ENCODE measurements around the gene ZNF423.

Gene ZNF423

DNA sequence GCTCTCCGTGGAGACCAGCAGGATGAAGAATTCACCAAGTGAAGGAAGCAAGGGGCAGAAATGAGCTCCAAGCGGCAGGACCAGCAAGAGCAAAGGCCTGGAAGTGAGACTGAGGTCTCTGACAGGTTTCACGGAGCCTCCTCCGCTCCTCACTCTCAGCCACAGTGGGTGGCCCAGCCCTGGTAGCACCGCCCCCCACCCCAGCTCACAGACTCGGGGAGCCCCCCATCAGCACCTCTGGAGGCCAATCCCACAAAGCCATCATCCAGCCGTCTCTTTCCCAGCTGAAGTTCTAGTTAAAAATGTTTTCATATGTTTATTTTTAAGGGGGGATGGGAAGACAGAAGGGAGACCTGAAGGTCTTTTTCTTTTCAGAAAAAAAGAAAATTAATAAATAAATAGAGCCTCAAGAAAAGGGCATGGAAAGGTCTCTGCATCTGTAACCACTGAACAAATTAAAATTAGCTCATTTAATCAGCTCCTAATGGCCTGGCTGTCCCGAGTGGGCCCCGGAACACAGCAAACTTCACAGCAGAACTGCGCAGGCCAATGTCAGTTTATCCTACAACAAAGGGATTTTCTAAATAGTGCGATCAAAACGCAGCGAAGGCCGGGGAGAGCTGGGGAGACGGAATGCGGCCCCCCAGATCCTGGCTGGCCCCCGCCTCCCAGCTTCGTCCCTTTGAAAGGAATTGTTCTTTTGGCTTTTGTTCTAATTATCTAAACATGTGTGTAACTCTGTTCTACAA, 190.3 kb downstream of the ZNF423 start:
- no peak for DNase-seq (ENCODE audit: low read depth, low spot score)

DNA sequence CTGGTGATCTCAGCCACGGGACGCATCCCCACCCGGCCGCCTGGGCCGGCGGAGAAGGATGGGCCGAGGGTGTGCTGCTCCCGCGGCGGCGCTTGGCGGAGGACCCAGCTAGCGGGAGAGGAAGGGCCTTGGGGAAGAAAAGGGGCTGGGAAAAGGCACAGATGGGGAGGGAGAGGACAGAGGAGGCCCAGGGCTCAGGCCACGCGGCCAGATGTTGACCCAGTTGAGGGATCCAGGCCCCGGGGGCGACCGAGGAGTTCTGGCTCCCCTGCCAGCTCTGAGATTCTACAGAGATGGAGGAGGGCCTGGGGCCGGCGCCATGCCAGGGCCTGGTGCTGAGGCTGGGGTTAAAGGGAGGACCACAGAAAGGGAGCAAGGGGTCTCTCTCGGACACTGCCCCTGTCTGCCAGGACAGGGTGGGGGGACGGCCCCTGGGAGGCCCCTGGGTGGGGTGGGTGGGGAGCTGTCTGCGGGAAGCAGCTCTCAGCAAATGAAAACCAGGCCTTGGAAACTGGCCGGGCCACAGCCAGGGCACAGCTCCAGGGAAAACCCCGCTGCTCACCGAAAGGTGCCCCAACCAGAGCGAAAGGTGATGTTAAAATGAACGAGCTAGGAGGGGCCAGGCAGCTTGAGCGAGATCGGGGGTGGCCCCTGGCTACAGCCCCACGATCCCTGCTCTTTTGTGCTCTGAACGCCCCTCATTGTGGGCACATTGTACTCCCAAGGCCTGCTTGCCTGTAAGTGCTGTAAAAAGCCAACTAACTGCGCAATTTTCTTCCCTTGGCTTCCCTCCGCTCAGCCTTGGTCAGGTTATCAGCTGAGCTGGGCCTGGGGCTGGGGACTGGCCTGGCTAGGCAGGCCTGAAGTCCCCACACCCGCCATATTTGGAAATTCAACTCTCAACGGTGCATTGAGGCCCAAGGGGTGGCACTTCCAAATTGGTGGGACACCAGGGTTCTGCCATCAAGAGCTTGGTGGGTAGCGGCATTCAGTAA, 191.4 kb downstream of the ZNF423 start:
- DNase-seq (ENCODE audit: low read depth, low spot score) = no peak

DNA sequence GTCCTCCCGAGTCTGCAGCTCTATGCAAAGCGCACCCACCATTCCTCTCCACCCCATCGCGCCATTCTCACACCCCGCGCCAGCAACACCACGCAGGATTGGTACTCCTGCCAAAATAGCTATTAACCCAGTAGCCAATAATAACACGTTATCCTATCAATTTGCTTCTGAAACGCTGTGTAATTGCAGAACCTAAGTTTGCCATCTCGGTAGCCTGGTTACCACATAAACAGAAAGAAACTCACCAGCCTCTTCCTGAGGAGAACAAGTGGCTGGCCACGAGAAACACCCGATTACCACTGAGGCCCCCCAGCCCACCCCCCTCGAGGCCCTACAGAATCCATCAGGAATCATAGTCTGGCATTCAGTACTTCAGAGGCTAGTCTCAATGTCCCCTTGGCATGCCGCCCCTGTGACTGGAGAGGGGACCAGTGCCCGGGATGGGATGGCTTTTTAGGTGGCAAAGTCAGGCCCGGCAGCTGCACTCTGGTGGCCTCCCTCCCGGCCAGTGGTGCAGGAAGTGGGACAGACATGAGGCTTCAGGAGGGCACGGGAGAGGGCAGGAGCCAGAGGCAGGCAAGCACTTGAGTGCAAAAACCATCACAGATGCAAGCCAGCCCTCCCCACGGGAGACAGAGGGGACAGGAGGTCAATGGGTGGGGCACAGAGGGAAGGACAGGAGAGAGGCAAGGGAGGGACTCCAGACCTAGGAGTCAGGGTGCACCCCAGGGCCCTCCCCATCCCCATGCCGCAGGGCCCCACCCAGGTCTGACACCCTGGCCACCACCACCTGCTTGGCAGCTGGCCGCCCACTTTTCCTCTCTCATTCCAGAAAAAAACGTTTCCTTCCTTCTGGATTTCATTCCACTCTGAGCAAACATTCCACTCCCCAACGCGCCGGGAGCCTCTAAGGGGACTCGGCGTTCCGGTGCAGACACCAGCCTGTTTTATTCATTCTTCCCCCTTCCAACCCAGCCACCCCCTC, 192.5 kb downstream of the ZNF423 start:
- DNase-seq (ENCODE audit: low read depth, low spot score) = no peak

DNA sequence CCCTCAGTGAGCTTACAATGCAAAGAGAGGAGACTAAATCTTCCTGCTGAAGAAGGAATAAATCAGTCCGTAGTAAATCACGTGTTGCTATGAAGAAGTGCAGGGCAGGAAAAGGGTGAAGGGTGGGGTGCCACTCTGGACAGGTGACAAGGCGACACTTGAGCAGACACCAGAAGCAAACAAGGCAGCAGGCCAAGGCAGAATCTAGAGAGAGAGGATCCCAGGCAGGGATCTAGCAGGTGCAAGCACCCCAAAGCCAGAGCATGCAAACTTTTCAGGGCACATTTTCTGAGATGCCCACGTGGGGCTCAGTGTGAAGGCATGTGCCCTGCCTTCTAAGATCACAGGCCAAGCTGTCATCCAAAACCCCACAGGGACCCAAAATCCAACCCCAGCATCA, 193.3 kb downstream of the ZNF423 start:
- no peak for DNase-seq (ENCODE audit: low read depth, low spot score)

DNA sequence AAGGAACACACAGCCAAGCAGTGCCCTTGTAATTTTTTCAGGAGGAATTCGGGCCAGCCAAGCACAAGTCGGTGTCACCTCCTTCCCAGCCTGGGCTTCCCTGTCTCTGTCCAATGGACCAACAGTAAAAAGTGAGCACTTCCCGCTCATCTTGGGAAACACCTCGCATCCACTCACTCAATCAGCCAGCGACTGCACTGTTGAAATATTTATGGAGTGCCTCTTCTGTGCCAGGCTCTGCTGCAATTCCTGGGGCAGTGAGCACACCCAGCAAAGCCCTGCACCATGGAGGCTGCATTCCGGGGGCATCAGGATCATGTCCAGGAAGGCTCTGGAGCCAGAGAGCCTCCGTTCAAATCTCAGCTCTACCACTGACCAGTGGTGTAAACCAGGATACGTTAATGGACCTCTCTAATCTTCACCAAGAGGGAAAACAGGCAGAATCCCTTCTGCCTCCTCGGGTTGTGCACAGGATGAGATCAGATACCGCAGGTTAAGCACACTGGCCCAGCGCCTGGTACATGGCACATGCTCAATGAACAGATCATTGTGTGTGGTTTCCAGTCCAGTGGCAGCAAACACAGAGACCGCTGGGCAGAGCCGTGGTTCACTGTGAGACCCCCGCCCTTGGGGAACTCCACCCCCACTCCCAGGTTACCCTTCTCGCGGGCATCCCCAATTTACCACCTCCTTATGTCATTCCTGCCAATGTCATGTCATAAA, 194.3 kb downstream of the ZNF423 start:
- no peak for DNase-seq (ENCODE audit: low read depth, low spot score)

DNA sequence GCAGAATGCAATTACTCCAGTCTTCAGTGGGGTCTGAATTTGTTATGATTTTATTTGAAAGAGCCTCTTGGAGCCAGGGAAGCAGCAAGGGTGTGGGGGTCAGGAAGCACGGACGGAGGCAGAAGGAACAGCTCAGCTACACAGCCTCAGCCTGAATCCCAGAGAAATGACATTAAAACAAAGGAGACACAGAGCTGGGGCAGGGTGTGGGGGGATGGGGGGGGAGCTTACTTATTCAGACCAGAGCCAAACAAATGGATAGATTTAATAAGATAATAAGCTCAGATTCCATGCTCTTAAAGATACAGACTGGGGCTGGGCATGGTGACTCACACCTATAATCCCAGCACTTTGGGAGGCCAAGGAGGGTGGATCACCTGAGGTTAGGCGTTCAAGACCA, 195.3 kb downstream of the ZNF423 start:
- no peak for DNase-seq (ENCODE audit: low read depth, low spot score)

DNA sequence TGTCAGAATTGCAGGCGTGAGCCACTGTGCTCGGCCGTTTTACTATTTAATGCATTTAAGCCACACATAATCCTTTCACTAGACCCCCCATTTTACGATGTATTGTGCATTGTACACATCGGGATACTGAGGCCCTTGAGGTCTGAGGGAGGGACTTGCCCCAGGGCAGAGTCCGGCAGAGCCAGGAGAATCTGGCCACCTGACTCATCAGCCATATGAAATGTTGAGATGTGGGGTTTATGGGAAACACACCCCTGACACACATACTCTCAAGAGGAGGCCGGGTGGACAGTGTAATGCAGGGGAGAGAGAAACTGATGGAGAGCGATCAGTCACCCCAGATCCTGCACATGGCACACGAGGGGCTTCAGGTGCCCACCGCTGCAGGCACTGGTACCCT, 196.6 kb downstream of the ZNF423 start:
- DNase-seq (ENCODE audit: low read depth, low spot score) = no peak

DNA sequence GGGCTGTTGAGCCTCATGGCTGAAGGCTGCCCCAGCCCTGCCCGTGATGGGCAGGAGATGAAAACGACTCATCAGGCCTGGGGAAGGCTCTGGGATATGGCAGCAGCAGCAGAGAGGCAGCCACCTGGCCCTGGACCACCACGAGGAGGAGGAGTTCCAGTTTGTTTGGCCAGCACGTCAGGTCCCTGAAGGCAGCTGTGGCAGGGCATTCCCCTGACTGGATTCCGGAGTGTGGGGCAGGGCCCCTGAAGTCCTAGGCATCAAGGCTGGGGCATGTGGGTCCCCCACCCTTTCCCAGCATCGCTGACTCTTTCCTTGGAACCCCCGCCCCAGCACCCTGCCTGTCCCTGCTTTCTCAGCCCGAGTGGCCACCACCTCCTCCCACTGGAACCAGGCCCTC, 197.4 kb downstream of the ZNF423 start:
- DNase-seq (ENCODE audit: low read depth, low spot score) = no peak

DNA sequence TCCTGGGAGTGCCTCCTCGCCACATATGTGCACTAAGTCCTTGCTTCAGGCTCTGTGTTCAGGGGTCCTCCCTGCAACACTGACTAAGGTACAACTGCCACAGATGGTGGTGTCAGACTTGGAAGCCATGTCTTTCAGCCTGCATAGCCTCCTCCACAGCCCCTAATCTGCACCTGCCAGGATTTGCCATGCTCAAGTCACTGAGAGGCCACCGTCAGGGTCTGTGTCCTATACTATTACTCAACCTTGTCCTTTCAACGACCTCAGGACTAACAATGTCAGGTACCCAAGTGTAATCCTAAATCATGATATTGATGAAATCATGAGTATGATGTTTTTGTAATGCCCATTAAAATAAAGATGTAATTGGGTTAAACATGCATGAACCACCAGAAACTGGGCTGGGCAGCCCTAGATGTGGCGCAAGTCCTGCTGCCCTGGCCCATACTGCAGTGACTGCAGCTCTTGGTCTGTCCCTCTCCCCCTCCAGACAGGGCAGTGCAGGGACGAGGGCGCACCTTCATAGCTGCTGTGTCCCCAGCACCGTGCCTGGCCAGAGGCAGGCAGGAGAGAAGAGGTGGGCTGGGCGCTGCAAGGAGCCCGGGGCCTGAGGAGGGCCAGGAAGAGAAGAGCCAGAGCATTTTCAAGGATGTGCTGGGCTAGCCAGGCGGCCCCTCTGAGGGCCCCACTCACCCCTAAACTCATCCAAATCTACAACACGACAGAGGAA, 198.0 kb downstream of the ZNF423 start:
- no peak for DNase-seq (ENCODE audit: low read depth, low spot score)

DNA sequence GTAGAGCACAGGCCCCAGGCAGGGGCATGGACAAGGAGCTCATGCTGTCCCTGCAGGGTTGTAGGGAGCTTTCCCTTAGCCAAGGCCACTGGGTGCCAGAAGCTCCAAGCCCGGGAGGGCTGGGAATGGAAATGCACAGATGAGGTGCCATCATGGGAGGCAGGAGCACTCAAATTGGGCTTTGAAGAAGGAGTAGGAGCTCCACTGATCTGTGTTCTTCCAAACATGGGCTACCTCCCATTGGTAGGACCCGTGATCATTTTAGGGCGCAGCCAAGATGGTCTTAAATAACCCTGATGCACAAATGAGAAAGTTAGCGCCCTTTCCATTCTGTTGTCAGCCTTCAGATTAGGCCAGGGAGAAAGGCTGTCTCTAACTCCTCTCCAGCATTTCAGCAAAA, 201.5 kb downstream of the ZNF423 start:
- no peak for DNase-seq (ENCODE audit: low read depth, low spot score)

DNA sequence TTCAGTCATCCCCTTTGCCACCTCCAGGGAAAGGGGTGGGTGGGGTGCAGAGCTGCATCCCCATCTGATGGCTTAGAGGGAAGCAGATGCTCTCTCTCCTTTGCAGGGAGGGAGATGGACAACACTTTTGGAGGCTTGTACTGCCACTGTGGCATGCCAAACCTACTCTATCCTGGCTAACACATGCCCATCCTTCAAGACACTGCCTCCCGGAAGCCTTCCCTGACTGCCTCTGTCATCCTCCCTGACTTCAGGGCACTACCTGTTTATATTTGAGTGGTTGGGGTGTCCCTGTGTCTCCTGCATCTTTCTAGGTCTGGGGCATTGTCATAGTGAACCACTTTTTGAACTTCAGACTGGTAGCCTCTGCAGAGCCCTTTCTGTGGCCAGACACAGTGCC, 202.3 kb downstream of the ZNF423 start:
- no peak for DNase-seq (ENCODE audit: low read depth, low spot score)

DNA sequence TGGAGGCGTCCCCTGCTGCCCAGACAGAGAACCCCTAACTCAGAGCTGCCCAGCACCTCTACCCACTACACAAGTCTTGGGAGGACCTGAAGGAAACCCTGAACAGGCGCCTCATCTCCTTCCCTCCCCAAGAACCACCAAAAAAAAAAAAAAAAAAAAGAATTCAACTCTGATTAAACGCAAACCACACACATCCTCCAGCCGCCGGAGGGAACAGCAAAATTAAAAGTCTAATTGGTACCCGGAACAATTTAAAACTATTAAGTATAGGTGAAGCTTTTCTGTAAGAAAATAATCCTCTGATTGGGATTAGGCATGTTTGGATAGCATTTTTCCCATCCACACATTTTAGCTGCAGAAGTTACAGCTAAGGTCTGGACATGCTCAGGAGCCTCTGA, 202.7 kb downstream of the ZNF423 start:
- no peak for DNase-seq (ENCODE audit: low read depth, low spot score)

DNA sequence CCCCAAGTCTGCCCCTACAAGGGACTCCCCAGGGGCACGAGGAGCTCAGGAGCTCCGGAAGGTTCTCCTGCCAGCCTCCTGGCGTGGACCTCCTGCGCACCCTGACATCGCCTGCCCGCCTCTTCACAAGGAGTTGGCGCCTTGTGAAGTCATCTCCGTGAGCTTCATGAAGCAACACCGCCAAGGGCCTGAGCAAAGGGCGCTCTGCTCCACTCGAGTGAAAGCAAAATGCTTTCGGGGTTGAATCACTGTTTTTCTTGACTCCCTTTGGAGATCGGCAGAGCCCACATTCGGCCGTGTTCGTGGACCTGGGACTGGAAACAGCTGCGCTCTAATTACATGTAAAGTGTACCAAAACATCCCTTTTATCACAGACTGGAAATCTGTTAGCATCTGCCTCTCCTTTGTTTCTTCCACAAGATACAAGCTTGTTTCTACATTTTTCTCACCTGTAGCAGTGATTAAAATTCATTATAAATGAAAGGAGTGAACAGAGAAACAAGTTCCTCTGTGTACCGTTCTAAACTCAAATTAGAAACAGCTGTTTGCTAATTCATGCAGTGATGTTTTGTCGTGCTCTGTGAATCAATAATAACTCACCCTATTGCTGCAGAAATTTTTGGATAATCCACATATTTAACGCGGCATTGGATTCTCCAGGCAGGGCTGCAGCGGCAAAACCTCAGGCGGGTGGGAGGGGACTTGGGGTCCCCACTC, 203.3 kb downstream of the ZNF423 start:
- DNase-seq (ENCODE audit: low read depth, low spot score) = no peak

DNA sequence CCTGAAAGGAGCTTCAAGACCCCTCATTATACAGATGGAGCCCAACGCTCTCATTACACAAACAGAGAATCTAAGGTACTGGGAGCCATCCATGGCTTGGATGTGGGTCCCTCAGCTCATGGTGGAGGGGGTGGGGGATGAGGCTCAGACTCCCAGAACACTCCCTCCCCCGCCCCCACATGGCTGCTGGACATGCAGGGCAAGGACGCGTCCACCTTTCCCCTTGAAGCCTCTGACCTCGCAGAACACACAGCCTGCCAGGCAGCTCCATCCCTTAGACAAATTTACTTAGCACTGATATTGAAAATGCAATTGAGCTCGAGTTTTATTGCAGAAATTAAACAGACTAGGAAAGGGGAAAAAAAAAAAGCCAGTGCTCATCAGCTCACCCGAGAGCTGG, 203.9 kb downstream of the ZNF423 start:
- DNase-seq (ENCODE audit: low read depth, low spot score) = no peak

DNA sequence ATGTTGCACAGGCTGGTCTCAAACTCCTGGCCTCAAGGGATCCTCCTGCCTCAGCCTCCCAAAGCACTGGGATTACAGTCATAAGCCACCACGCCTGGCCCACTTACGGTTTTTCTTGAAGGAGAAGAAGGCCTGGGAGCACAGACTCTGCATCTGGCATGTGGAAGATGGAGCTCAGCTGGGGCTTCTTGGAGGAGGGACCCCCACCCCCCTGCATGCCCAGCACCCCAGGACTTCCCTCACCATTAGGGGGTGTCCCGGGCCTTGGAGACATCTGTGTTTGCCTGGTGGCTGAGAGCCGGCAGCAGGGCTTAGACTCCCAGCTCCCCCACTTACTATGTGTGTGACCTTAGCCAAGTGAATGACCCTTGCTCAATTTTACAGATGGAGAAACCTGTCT, 204.7 kb downstream of the ZNF423 start:
- no peak for DNase-seq (ENCODE audit: low read depth, low spot score)

DNA sequence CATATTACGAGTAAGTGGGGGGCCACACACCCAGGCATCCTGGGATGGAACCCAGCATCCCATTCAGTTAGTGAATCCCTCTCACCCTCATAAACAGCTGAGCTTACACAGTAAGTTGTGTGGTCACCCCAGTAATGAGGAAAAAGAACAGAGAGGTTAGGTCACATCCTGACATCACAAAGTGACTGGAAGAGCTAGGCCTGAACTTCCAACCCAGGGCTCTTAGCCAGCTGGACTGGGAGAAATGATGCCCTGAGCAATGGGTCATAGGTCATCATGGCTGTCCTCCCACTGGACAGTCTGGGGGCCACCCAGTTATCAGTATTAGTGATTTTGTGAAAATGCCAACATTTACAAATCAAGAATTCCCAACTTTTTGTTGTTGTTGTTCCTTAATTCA, 205.3 kb downstream of the ZNF423 start:
- no peak for DNase-seq (ENCODE audit: low read depth, low spot score)

DNA sequence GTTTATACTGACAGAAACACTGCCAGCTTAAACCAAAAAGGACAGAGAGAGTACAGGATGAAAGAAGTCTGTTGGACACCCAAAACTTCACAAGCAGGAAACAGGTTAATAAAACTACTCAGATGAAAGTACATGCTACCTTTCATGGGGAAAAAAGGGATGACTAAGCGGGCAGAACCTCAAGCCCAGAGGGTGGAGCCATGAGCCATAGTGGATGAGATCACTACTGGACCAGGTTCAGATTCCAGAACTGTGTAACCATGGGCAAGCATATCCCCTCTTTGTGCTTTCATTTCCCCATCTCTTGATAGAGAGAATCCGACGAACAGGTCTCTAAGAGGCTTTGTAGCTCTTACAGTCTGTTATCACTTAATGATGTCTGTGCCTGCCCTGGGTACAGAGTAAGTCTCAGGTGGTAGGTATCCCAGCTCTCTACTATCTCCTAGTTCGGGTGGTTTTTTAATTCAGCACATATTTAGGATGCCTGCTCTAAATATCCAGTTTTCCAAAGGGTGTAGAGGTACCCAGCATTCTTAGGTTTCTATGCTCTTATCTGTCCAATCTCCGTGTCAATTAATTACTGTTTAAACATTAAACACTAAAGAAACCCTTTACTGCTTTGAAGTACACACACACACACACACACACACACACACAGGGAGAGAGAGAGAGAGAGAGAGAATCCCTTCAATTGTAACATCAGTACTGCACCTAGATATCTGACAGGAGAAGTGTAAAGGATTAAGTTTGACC, 206.7 kb downstream of the ZNF423 start:
- DNase-seq (ENCODE audit: low read depth, low spot score) = no peak

DNA sequence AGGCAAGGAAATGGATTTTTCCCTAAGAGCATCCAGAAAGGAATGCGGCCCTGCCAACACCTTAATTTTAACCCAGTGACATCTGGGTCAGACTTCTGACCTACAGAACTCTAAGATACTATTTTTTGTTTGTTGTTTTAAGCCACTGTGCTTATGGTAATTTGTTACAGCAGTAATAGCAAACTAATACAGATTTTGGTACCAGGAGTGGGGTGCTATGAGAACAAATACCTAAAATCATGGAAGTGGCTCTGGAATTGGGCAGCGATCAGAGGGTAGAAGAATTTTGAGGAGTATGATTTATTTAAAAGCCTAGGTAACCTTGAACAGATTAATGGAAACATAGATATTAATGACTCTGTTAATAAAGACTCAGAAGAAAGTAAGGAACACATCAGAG, 208.2 kb downstream of the ZNF423 start:
- DNase-seq (ENCODE audit: low read depth, low spot score) = no peak

DNA sequence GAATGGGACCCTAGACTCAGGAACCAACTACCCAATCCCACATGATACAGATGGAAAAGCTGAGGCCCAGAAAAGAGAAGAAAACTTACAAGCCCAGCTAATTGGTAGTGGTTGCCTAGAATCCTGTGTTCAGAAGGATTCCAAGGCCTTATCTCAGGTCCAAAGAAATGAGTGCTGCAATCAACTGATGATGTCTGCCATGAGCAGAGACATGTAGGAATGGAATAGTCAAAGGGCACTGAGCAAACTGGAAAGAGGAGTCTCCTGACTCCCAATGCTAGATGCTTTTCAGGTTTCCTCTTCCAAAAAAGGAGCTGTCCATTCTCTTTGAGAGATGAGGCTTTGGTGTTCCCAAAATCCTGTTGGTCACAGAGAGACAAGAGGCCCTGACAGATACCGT, 210.6 kb downstream of the ZNF423 start:
- no peak for DNase-seq (ENCODE audit: low read depth, low spot score)

All from iPS DF 19.7 (cell line).